GM13977 (cell line): ENCODE results near the gene ING3.

Experiments used
- DNase-seq: peaks from one replicate; pipeline ENCODE4 v3.0.0; 2012; ENCODE audit warnings: low spot score
- CTCF ChIP-seq: IDR thresholded peaks from 2 replicates; pipeline ENCODE4 v1.5.1; 2012; ENCODE audit warnings: mild to moderate bottlenecking, control low read depth; ENCODE audit not compliant: insufficient read depth; ENCODE audit errors: extremely low read depth, missing control alignments
- in situ Hi-C: fragments of 300-500 bp; cut with MboI; formaldehyde crosslinking; loops from one replicate; pipeline ENCODE4 v1.12.0; 2022; ENCODE audit warnings: low sequenced_read_pairs, low pct_unique_long_range_greater_than_20kb, mixed read lengths, inconsistent platforms; ENCODE audit not compliant: unreplicated experiment

The ING3 gene

GRCh38 chr7:120990468-120991118, 40.0 kb downstream of the ING3 start:
- in situ Hi-C loops = loop anchor here (10.0 kb wide), 1 partner anchor 94 kb away; no protein-coding TSS in a partner anchor
- no peak for TF ChIP-seq CTCF
- no peak for DNase-seq

GRCh38 chr7:120991161-120991560, 40.6 kb downstream of the ING3 start:
- in situ Hi-C loops = loop anchor here (10.0 kb wide), 1 partner anchor 94 kb away; no protein-coding TSS in a partner anchor
- DNase-seq = no peak
- TF ChIP-seq CTCF = no peak

GRCh38 chr7:120991581-120991980, 41.0 kb downstream of the ING3 start:
- no peak for TF ChIP-seq CTCF
- in situ Hi-C loops = loop anchor here (10.0 kb wide), 1 partner anchor 93 kb away; no protein-coding TSS in a partner anchor

GRCh38 chr7:120992272-120992964, 41.8 kb downstream of the ING3 start:
- DNase-seq = no peak
- no peak for TF ChIP-seq CTCF
- in situ Hi-C loops = loop anchor here (10.0 kb wide), 1 partner anchor 92 kb away; no protein-coding TSS in a partner anchor

More at GRCh38 chr7:120991581-120991980, 41.0 kb downstream of the ING3 start:
- no peak for DNase-seq

- in situ Hi-C loops = loop anchor here (10.0 kb wide), 1 partner anchor 92 kb away; no protein-coding TSS in a partner anchor
- TF ChIP-seq CTCF = no peak
- DNase-seq = no peak
Measured at GRCh38 chr7:120992965-120993494, 42.5 kb downstream of the ING3 start.

- TF ChIP-seq CTCF = no peak
- in situ Hi-C loops = loop anchor here (10.0 kb wide), 1 partner anchor 91 kb away; no protein-coding TSS in a partner anchor
Measured at GRCh38 chr7:120993553-120994191, 43.1 kb downstream of the ING3 start.

More at GRCh38 chr7:120993553-120994191, 43.1 kb downstream of the ING3 start:
- DNase-seq = no peak
